ENCODE results near the gene BCKDHB.

Gene BCKDHB

DNA sequence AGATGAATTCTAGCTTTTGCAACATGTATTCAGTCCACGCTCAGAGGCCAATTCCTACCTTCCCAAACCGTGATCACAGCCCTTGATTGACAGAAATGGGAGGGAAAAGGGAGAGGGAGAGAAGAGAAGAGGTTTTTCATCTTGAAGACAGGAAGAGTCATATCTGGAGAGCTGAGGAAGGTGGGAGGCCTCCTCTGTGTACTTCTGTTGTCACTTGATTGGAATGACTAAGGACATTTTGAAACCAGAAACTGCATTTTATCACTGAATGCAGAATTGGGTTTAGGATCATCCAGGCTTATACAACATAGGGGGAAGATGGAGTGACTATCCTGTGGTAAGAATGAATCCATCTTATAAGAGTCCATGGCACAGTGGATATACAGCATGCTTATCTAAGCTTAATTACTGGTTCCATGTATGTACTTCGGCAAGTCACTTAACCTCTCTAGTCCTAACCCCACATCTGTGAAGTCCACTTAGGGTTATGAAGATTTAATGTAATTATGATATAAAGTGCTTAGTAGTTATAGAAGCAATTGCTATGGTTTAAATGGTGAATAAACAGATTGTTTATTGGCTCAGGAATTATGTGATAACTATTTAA is 144.0 kb downstream of the BCKDHB start:
- no peaks in the 10 kb centered on the region for H3K36me3 ChIP-seq (ENCODE audit: insufficient read depth, low read length)
- no peaks in the 10 kb centered on the region for H3K27me3 ChIP-seq (ENCODE audit: insufficient read depth, low read length)
- no peaks in the 10 kb centered on the region for H3K79me2 ChIP-seq (ENCODE audit: control insufficient read depth, insufficient read depth, low read length, unreplicated experiment)
- peak overlapping the region; percentile 33 for H3K27ac ChIP-seq (ENCODE audit: low read depth, low read length)
- H2AFZ ChIP-seq (ENCODE audit: low read length, unreplicated experiment), result no peak overlapping the region
- H3K4me3 ChIP-seq (ENCODE audit: low read depth, low read length), result no peak overlapping the region
- peaks cover 21% of the 10 kb centered on the region for H3K4me1 ChIP-seq (ENCODE audit: control insufficient read depth, insufficient read depth, low read length, unreplicated experiment)

DNA sequence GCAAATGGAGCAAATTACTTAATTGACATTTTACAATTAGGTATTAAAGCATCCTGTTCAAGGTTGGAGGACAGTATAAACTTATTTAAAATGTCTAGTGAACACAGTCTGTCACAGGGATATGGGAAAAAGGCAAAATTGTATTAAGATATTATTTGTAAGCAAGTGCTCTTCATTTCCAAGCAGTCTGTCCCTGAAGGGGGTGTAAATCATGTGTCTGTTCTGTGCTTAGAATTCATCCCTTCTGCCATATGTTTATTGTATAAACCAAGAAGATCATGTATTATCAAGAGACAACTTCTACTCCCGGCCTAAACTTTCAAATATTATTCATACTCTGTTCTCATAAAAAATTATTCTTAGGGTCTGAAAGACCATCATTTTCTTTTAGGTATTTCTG is 144.8 kb downstream of the BCKDHB start:
- Histone ChIP-seq H2AFZ (ENCODE audit: low read length, unreplicated experiment) (no peak overlapping the region), H3K79me2 (ENCODE audit: control insufficient read depth, insufficient read depth, low read length, unreplicated experiment) (no peaks in the 10 kb centered on the region), H3K4me3 (ENCODE audit: low read depth, low read length) (no peak overlapping the region), H3K27ac (ENCODE audit: low read depth, low read length) (no peak overlapping the region), H3K4me1 (ENCODE audit: control insufficient read depth, insufficient read depth, low read length, unreplicated experiment) (peaks cover 21% of the 10 kb centered on the region), H3K27me3 (ENCODE audit: insufficient read depth, low read length) (no peaks in the 10 kb centered on the region), H3K36me3 (ENCODE audit: insufficient read depth, low read length) (no peaks in the 10 kb centered on the region)

DNA sequence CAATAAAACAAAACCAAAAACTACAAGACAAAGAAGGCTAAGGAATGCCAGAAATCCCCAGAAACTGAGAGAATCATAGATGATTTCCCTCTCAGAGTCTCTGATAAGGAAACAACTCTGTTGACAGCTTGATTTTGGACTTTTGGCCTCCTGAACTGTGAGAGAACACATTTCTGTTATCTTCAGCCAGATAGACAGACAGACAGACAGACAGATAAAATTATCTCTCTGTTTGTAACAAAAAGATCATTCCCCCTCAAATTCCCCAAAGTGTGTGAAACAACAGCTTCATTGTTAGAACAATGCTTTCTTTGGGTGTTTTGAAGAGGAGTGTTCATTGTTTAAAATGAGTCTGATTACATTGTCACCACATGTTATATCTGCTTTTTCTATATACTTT is 148.2 kb downstream of the BCKDHB start:
- no peak overlapping the region for H2AFZ ChIP-seq (ENCODE audit: low read length, unreplicated experiment)
- H3K36me3 ChIP-seq (ENCODE audit: insufficient read depth, low read length), result no peaks in the 10 kb centered on the region
- H3K79me2 ChIP-seq (ENCODE audit: control insufficient read depth, insufficient read depth, low read length, unreplicated experiment), result no peaks in the 10 kb centered on the region
- no peak overlapping the region for H3K27ac ChIP-seq (ENCODE audit: low read depth, low read length)
- H3K4me1 ChIP-seq (ENCODE audit: control insufficient read depth, insufficient read depth, low read length, unreplicated experiment), result peaks cover 12% of the 10 kb centered on the region
- no peak overlapping the region for H3K4me3 ChIP-seq (ENCODE audit: low read depth, low read length)
- H3K27me3 ChIP-seq (ENCODE audit: insufficient read depth, low read length), result no peaks in the 10 kb centered on the region

DNA sequence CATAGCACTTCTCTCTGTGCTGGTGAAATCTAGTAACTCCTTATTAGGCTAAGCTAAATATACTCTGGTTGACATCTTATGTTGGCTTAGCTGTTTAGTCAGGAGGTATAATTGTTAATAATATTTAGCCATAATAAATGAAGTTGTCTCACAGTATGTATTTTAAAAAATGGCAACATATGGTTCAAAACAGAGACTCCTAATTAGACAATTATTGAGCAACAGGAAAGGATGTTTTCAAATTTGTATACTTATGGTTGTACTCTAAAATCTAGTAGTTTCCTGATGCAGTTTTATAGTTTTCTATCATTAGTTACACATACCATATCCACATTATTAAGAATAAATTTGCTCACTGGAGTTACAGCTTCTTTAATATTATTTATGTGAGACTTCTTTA is 150.2 kb downstream of the BCKDHB start:
- no peaks in the 10 kb centered on the region for H3K4me1 ChIP-seq (ENCODE audit: control insufficient read depth, insufficient read depth, low read length, unreplicated experiment)
- H2AFZ ChIP-seq (ENCODE audit: low read length, unreplicated experiment), result no peak overlapping the region
- H3K27ac ChIP-seq (ENCODE audit: low read depth, low read length), result no peak overlapping the region

DNA sequence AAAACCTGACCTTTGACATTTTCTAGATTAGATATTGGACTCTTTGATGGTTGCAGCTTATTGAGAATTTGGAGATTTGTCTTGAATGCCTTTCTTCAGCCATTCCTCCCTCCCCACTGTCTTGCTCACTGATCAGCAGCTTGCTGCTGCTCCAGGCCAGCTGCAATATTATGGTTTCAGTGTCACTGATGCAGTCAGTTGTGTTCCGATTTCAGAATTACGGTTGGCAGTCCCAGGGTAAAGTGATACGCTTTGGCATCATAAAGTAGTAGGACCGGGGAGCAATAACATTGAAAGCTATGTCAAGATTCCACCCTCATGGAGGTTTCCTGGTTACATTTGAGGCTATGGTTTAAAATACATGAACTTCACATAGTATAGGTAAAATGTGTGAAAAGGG is 152.6 kb downstream of the BCKDHB start:
- Histone ChIP-seq H3K27ac (ENCODE audit: low read depth, low read length) (no peak overlapping the region), H3K79me2 (ENCODE audit: control insufficient read depth, insufficient read depth, low read length, unreplicated experiment) (no peaks in the 10 kb centered on the region), H3K4me1 (ENCODE audit: control insufficient read depth, insufficient read depth, low read length, unreplicated experiment) (no peaks in the 10 kb centered on the region), H3K36me3 (ENCODE audit: insufficient read depth, low read length) (no peaks in the 10 kb centered on the region), H3K27me3 (ENCODE audit: insufficient read depth, low read length) (no peaks in the 10 kb centered on the region), H2AFZ (ENCODE audit: low read length, unreplicated experiment) (no peak overlapping the region), H3K4me3 (ENCODE audit: low read depth, low read length) (no peak overlapping the region)

More for the DNA sequence above, 150.2 kb downstream of the BCKDHB start:
- H3K79me2 ChIP-seq (ENCODE audit: control insufficient read depth, insufficient read depth, low read length, unreplicated experiment), result no peaks in the 10 kb centered on the region
- no peak overlapping the region for H3K4me3 ChIP-seq (ENCODE audit: low read depth, low read length)
- no peaks in the 10 kb centered on the region for H3K27me3 ChIP-seq (ENCODE audit: insufficient read depth, low read length)
- H3K36me3 ChIP-seq (ENCODE audit: insufficient read depth, low read length), result no peaks in the 10 kb centered on the region

DNA sequence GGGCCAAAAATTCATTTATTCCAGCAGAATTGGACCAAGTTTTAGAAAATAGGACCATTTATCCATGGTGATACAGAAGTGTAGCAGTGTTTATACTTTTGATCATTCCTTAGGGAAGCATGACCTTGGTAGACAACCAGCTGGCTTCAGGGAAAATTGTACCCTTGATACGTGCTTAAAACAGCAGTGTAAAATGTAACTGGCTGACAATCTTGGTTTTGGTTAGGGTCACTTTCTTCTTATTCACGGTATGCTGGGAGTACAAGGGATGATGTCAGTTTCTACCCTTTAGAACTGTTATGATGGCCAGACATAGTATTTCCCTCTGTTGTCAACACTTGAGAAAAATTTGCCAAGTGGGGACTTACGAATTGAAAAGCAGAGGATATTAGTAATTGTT is 157.1 kb downstream of the BCKDHB start:
- H3K27ac ChIP-seq (ENCODE audit: low read depth, low read length), result no peak overlapping the region
- H3K36me3 ChIP-seq (ENCODE audit: insufficient read depth, low read length), result no peaks in the 10 kb centered on the region
- no peak overlapping the region for H2AFZ ChIP-seq (ENCODE audit: low read length, unreplicated experiment)
- no peaks in the 10 kb centered on the region for H3K79me2 ChIP-seq (ENCODE audit: control insufficient read depth, insufficient read depth, low read length, unreplicated experiment)
- H3K27me3 ChIP-seq (ENCODE audit: insufficient read depth, low read length), result no peaks in the 10 kb centered on the region
- no peaks in the 10 kb centered on the region for H3K4me1 ChIP-seq (ENCODE audit: control insufficient read depth, insufficient read depth, low read length, unreplicated experiment)
- no peak overlapping the region for H3K4me3 ChIP-seq (ENCODE audit: low read depth, low read length)

DNA sequence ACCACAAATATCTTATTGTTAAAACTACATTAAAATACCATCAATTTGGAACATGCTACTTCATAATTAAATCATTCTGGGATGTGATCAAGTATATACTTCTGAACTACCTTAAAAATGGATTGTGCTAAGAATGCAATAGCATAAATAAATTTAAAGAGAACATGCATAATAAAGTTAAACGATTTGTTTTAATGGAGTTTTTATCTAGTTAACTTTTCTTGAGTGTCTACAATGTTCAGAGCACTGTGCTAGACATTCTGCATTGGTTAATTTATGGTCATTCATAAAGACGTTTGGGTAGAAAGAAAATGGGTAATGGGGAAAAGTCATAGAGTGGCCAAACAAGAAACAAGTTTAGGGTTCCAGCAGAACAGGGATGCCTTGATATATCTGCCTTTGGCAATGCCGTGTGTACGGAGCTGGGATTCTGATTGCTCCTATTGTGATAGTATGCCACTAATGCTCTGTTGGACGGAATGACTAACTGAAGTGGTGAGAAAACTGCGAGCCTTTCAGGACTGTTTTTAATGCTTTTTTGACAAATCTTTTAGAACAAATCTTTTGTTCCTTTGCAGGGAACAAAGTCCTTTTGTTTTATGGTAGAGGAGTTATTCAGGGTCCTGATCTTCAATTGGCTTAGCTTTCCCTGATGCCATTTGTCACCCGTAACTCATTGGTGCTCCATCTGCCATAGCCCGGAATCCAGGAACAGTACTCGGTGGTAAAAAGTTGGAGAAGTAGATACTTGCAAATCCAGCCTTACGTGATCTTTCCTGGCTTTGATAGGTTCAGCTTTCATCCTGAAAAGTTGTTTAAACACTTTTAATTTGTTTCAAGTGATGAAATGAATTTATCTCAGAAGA is 162.6 kb downstream of the BCKDHB start:
- Histone ChIP-seq H3K36me3 (ENCODE audit: insufficient read depth, low read length) (peaks cover 4% of the 10 kb centered on the region; the same call in 1 of the 2 replicates), H3K27me3 (ENCODE audit: insufficient read depth, low read length) (no peaks in the 10 kb centered on the region), H2AFZ (ENCODE audit: low read length, unreplicated experiment) (no peak overlapping the region), H3K4me1 (ENCODE audit: control insufficient read depth, insufficient read depth, low read length, unreplicated experiment) (no peaks in the 10 kb centered on the region), H3K4me3 (ENCODE audit: low read depth, low read length) (no peak overlapping the region), H3K79me2 (ENCODE audit: control insufficient read depth, insufficient read depth, low read length, unreplicated experiment) (no peaks in the 10 kb centered on the region), H3K27ac (ENCODE audit: low read depth, low read length) (no peak overlapping the region)

DNA sequence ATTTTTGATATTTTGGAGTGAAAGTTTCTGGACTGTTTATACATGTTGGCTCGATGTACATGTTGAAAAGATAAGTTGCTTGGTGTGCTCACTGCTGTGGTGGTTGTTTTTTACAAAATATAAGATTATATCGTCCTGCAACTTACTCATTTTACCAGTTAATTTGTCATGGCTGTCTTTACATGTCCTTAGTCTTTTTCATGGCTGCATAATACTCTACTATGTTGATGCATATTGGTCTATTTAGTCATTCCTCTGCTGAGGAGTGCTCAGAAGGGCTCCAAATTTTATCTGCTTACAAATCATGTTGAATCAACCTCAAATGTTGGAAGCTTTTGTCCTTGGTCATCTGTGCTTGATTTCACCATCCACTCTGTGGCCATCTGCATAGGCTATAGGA is 164.6 kb downstream of the BCKDHB start:
- H3K27ac ChIP-seq (ENCODE audit: low read depth, low read length), result no peak overlapping the region
- no peak overlapping the region for H2AFZ ChIP-seq (ENCODE audit: low read length, unreplicated experiment)
- H3K79me2 ChIP-seq (ENCODE audit: control insufficient read depth, insufficient read depth, low read length, unreplicated experiment), result no peaks in the 10 kb centered on the region
- no peaks in the 10 kb centered on the region for H3K4me1 ChIP-seq (ENCODE audit: control insufficient read depth, insufficient read depth, low read length, unreplicated experiment)
- no peaks in the 10 kb centered on the region for H3K27me3 ChIP-seq (ENCODE audit: insufficient read depth, low read length)
- H3K4me3 ChIP-seq (ENCODE audit: low read depth, low read length), result no peak overlapping the region
- H3K36me3 ChIP-seq (ENCODE audit: insufficient read depth, low read length), result peaks cover 4% of the 10 kb centered on the region; the same call in 1 of the 2 replicates

DNA sequence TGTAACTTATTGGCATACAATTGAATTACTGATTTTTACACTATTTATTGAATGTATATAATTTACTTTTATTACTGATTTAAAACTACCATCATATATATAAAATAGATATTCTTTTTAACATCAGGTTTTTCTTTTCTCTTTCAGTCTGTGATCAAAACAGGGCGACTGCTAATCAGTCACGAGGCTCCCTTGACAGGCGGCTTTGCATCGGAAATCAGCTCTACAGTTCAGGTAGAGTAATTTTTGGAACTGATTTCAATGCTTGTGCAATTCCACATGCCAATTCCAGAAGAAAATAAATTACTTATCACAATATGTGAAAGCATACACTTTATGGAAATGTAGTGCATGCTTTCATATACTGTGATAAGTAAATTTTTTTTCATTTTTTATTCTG is 166.5 kb downstream of the BCKDHB start:
- no peaks in the 10 kb centered on the region for H3K27me3 ChIP-seq (ENCODE audit: insufficient read depth, low read length)
- no peak overlapping the region for H3K27ac ChIP-seq (ENCODE audit: low read depth, low read length)
- no peak overlapping the region for H2AFZ ChIP-seq (ENCODE audit: low read length, unreplicated experiment)
- H3K36me3 ChIP-seq (ENCODE audit: insufficient read depth, low read length), result peaks cover 4% of the 10 kb centered on the region; the same call in 1 of the 2 replicates
- no peak overlapping the region for H3K4me3 ChIP-seq (ENCODE audit: low read depth, low read length)
- H3K4me1 ChIP-seq (ENCODE audit: control insufficient read depth, insufficient read depth, low read length, unreplicated experiment), result no peaks in the 10 kb centered on the region
- no peaks in the 10 kb centered on the region for H3K79me2 ChIP-seq (ENCODE audit: control insufficient read depth, insufficient read depth, low read length, unreplicated experiment)

DNA sequence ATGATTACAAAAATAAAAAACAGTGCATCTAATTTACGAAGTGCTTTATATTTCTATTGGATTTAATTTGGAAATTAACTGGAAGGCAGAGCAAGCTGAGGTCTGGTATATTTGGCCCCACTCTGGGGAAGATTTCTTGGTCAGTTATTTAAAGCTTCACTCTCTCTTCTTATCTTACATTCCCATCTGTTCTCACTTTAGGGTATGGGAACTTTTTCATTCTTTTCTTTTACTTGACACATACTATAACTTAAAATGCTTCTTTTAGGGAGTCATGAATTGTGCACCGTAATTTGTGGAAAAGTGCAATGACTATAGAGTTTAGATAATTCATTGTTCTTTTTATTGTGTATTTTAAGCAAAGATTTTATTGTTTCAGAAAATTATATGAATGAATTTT is 170.4 kb downstream of the BCKDHB start:
- no peak overlapping the region for H3K27ac ChIP-seq (ENCODE audit: low read depth, low read length)
- no peaks in the 10 kb centered on the region for H3K27me3 ChIP-seq (ENCODE audit: insufficient read depth, low read length)
- H3K4me3 ChIP-seq (ENCODE audit: low read depth, low read length), result no peak overlapping the region
- no peaks in the 10 kb centered on the region for H3K4me1 ChIP-seq (ENCODE audit: control insufficient read depth, insufficient read depth, low read length, unreplicated experiment)
- H3K79me2 ChIP-seq (ENCODE audit: control insufficient read depth, insufficient read depth, low read length, unreplicated experiment), result no peaks in the 10 kb centered on the region
- H2AFZ ChIP-seq (ENCODE audit: low read length, unreplicated experiment), result no peak overlapping the region
- H3K36me3 ChIP-seq (ENCODE audit: insufficient read depth, low read length), result no peaks in the 10 kb centered on the region

DNA sequence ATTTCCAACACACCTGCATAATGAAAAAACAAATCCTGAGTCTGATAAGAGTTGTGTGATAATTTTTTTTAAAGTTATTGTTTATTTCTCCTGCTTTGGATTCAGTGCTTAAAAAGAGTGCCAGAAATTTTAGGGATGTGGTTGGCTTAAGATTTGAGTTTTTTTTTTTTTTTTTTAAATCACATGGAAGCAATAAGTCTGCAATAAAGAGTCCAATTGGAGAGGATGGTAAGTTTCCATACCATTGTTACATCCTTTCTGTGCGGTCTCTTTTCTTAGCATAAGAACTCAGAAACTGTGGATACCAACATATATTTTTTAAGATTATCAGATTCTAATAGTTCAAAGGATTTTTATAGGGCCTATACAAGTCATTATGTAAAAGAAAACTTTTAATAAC is 171.0 kb downstream of the BCKDHB start:
- Histone ChIP-seq H3K27ac (ENCODE audit: low read depth, low read length) (no peak overlapping the region), H3K4me3 (ENCODE audit: low read depth, low read length) (no peak overlapping the region), H3K79me2 (ENCODE audit: control insufficient read depth, insufficient read depth, low read length, unreplicated experiment) (no peaks in the 10 kb centered on the region), H3K36me3 (ENCODE audit: insufficient read depth, low read length) (no peaks in the 10 kb centered on the region), H3K27me3 (ENCODE audit: insufficient read depth, low read length) (no peaks in the 10 kb centered on the region), H3K4me1 (ENCODE audit: control insufficient read depth, insufficient read depth, low read length, unreplicated experiment) (no peaks in the 10 kb centered on the region), H2AFZ (ENCODE audit: low read length, unreplicated experiment) (no peak overlapping the region)
